HG02798 (cell line): ENCODE measurements around the gene RAB3A.

Source experiments
- ATAC-seq: cut with Tn5 transposase; IDR thresholded peaks from one replicate; pipeline ENCODE4 v1.9.1; 2021; ENCODE audit warnings: mild to moderate bottlenecking; ENCODE audit not compliant: unreplicated experiment, poor library complexity

RAB3A gene

DNA sequence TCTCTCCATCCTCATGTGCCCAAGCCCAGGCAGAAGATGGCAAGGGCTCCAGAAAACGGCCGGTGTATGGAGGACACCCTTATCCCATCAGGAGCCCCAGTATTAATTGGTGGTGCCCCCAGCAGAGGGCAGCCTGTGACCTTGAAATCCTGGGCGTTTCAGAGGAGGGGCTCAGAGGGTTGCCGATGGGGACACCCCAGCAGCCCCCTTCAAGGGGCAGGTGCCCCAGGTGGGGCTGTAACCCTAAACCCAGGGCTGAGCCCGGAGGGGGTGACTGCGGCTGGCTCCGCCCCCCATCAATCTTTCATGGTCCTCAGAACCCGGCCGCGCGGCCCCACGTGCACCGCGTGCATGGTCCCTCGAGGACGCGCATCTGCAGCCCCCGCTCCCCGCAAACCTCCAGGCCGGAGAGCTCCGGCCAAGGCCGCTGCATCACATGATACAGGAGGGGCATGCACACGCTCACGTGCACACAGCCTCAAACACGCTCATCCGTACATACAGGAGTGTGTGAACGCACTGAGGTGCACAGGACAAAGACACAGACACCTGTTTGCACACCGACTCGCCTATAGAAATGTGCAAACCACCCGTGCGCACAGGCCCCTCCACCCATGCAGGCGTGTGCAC lies 949 bp downstream of the RAB3A start:
- ATAC-seq = no peak

DNA sequence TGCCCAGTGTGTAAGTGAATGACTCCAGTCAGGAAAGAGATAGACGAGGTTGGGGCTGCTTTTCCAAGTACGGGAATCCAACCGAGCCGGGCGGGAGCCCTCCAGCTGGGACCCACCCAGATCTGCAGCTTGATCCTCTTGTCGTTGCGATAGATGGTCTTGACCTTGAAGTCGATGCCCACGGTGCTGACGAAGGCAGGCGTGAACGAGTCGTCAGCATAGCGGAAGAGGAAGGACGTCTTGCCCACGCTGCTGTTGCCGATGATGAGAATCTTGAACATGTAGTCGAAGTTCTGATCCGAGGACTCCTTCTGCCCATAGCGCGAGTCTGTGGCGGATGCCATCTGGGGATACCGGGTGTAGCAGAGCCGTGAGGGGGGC lies 1.5 kb downstream of the RAB3A start:
- no peak for ATAC-seq

DNA sequence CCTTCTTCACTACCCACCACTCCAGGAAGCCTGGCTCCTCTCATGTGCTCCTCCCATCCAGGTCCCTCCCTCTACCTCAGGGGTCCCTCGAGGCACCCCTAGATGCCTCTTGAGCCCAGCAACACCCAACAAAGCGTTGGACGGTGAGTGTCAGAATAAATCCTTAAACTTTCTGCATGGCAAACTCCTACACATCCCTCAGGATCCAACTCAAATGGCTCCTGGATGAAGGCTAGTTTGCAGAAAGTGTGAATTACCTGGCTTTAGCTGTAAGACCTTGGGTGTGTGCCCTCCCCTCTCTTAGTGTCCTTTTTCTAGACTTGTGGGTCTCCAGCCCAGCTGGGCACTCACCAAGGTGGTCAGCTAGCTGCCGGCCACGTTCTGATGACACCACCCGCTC lies 5.5 kb downstream of the RAB3A start:
- ATAC-seq = no peak

GRCh38 chr19:18197941-18198340 lies 5.9 kb downstream of the RAB3A start:
- ATAC-seq = no peak

- no peak for ATAC-seq
These were observed 6.5 kb downstream of the RAB3A start for GRCh38 chr19:18197306-18197705.

DNA sequence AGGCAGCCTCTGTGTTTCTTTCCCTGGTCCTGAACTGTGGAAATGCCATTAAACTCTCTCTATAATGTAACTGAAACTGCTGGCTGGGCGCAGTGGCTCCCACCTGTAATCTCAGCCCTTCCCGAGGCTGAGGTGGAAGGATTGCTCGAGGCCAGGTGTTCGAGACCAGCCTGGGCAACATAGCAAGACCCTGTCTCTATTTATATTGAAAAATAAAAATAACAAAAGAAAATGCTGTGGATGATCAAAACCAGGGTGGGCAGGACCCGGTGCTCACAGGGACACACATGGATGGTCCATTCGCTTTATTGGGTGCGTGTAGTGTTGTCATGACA lies 7.4 kb downstream of the RAB3A start:
- ATAC-seq = no peak

DNA sequence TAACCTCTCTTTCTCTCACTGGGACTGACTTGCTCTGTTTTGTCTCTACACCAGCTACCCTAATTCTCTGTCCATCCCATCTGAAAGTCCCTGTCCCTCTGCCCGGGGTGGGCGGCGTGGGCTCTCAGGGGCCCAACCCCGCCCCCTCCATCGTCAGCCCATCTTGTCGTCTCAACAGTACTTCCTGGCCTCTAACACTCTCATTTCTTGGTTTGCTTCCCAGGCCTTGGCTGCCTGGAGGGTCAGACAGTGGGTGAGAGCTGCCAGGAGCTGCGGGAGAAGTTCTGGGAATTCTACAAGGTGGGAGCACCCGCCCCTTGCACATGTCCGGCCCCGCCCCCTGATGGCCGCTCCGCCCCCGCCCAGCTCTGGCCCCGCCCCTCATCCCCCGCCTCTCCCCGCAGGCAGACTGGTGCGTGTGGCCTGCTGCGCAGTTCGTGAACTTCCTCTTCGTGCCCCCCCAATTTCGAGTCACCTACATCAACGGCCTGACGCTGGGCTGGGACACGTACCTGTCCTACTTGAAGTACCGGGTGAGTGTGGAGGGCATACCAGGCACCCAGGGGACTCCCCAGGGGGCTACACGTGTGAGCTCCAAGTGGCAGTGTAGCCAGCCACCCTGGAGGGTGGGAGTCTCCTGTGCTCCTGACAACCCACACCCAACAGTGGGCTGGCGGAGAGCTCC lies 9.1 kb downstream of the RAB3A start:
- no peak for ATAC-seq

DNA sequence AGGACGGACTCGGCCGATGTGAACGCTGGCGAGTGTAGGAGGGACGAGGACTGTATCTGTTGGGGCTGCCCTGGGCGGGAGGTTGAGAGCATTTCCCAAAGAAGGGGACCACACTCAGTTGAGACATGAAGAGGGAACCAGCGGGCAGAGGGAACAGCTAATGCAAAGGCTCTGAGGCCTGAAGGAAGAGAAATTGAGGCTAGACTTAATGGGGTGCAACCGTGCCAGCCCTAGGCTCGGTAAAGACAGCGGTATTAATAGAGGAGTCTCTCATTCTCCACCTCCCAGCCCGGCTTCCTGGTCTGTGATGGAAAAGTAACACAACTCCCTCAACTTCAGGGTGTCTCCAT lies 9.7 kb downstream of the RAB3A start:
- no peak for ATAC-seq

DNA sequence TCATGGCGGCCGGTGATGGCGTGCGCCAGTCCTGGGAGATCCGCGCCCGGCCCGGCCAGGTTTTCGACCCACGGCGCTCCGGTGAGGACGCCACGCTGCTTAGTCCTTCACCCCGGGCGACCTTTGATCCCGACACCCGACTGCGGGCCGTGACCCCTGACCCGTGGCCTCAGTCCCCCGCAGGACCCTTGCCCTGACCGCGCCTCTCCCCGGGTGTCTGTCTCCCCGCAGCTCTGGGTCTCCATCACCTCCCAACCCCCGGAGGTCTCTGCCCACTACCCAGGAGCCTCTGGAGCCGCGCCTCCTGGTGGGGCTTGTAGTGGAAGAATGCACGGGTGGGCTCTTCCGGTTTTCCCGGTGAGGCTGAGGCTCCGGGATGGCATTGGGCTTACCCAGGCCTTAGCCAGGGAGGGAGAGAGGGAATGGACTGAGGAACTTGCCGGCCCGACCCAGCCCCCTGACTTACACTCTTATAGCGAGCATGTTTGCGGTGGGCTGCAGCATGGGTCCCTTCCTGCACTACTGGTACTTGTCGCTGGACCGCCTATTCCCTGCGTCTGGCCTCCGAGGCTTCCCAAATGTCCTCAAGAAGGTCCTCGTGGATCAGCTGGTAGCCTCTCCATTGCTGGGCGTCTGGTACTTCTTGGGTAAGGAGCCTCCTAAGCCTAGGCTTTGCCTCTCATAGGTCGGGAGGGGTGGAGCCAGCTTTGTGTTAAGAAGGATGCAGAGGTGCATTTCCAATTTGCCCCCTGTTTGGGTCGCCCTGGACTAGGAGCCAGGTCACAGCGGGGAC lies 10.3 kb downstream of the RAB3A start:
- ATAC-seq = no peak

DNA sequence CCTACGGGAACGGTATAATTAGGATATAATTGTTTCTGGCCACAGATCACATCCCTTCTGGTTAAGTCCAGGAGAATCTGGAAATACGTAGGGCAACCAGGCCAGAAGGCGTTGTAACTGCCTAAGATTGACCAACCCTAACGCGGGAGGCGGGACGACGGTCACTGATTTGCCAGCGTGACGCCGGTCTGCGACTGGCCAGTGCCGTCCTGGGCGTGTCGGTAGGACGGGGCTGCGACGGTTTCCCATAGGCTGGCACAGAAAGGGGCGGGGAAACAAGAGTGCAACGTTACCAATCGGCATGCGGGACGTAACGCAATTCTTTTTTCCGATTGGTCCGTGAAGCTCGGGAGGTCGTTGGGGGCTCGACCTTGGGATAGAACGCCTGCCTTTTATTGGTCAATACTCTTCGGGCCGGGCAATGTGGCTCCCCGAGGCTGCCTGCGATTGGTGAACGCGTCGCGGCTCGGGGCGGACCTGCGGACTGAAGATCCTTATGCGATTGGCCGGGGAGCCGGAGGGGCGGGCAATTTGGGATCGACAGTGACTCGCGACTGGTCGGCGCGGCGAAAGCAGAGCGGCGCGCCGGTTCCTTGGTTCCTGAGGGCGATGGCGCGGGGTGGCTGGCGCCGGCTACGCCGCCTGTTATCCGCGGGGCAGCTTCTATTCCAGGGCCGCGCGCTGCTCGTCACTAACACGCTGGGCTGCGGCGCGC lies 11.0 kb downstream of the RAB3A start, which contains the start of gene MPV17L2:
TSS of gene MPV17L2 (plus strand) at position 546 of the 715 bp plus-strand sequence. CDS start at position 610, 64 bp downstream.
- peak; percentile 91 for ATAC-seq

- no peak for ATAC-seq
These were observed 12.2 kb downstream of the RAB3A start for GRCh38 chr19:18191640-18192062.

- ATAC-seq = no peak
These were observed 13.6 kb downstream of the RAB3A start for GRCh38 chr19:18190278-18190677.

GRCh38 chr19:18185538-18185937 lies 18.3 kb downstream of the RAB3A start:
- ATAC-seq = no peak

DNA sequence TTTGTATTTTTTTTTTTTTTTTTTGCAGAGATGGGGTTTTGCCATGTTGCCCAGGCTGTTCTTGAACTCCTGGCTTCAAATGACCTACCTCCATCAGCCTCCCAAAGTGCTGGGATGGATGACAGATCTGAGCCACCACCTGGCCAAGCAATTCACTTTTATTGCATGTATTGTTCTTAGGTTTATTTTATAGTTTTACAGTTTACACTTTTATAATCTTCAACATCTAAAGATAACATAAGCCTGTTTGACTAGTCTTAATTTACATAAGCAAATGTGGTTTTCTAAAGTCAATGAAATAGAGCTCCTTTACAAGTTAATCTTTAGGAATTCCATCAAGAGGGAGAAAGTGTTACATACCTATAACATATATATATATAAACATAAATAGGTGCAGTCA lies 20.3 kb downstream of the RAB3A start:
- no peak for ATAC-seq

- ATAC-seq = no peak
These were observed 23.9 kb downstream of the RAB3A start for GRCh38 chr19:18179957-18180356.

GRCh38 chr19:18176367-18177310 lies 27.2 kb downstream of the RAB3A start:
- ATAC-seq = no peak

- no peak for ATAC-seq
These were observed 28.9 kb downstream of the RAB3A start for GRCh38 chr19:18174983-18175382.

- peak; percentile 71 for ATAC-seq
These were observed 30.1 kb downstream of the RAB3A start, which contains the start of gene IFI30 for GRCh38 chr19:18173572-18174288. TSS of gene IFI30 (plus strand) at chr19:18173813. CDS start at chr19:18173842, 29 bp downstream.

GRCh38 chr19:18173054-18173571 lies 30.7 kb downstream of the RAB3A start:
- peak; percentile 15 for ATAC-seq
